ENCODE results near the gene OR5D16.

Gene OR5D16

DNA sequence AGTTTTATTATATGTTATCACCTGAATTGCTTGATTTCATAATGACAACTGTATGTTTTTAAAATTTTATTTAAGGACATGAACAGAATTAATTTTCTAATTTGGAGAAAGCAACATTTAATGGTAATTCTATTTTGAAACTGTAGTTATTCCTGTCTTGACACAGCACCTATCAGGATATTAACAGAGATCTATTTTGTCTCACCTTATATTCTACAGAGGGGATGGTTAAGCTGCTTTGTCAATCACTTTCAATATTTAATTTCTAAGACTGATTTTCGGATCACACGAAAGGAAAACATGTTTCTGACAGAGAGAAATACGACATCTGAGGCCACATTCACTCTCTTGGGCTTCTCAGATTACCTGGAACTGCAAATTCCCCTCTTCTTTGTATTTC, at the start of gene OR5D16:
Gene OR5D16 (plus strand): TSS at position 301 of the 400 bp plus-strand sequence. CDS start 0 bp downstream, at position 301.
- TF ChIP-seq, protein P1, sequence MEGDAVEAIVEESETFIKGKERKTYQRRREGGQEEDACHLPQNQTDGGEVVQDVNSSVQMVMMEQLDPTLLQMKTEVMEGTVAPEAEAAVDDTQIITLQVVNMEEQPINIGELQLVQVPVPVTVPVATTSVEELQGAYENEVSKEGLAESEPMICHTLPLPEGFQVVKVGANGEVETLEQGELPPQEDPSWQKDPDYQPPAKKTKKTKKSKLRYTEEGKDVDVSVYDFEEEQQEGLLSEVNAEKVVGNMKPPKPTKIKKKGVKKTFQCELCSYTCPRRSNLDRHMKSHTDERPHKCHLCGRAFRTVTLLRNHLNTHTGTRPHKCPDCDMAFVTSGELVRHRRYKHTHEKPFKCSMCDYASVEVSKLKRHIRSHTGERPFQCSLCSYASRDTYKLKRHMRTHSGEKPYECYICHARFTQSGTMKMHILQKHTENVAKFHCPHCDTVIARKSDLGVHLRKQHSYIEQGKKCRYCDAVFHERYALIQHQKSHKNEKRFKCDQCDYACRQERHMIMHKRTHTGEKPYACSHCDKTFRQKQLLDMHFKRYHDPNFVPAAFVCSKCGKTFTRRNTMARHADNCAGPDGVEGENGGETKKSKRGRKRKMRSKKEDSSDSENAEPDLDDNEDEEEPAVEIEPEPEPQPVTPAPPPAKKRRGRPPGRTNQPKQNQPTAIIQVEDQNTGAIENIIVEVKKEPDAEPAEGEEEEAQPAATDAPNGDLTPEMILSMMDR (conservative IDR thresholded peaks at IDR 0.05), result no peak
- no peak for TF ChIP-seq ZFX (IDR thresholded peaks at IDR 0.05)
- no peak within 1 kb of the TSS for H3K27ac ChIP-seq

DNA sequence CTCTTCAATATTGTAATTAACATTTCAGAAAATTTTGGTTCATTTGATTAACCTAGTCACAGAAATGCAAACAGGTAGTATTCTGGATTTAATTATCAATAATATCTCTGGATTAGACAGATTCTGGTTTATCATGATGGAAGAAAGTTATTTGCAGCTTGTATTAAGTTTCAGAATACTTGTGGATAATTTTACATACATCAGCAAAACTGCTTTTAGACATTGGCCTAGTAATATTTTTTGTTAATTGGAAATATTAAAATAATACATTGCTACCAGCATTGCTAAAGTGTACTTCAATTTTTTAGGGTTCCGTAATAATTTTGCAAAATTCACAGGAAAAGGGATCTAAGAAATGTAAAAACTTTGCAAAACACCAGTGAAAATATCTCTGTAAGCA, 46.9 kb upstream of the OR5D16 start:
- no peak for TF ChIP-seq ZFX (IDR thresholded peaks at IDR 0.05)
- H3K27ac ChIP-seq, result no peak overlapping the region

DNA sequence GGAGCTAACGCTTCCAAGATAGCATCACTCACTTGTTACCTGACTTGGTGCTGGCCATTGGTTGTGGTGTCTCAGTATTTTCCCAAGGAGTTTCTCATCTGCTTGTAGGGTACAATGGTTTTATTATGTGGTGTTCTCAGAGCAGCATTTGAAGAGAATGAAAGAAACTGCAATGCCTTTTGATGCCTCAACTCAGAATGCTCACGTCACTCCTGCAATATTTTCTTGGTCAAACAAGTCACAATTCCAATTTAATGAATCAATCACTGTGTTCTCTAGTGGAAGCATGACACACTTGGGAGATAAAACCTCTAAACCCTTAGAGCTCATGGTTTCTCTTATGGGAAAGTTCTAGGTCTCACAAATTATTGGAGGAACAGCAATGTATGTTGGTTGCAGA, 45.2 kb upstream of the OR5D16 start:
- H3K27ac ChIP-seq, result no peak overlapping the region
- TF ChIP-seq, protein P1 (conservative IDR thresholded peaks at IDR 0.05), result no peak
- no peak for TF ChIP-seq ZFX (IDR thresholded peaks at IDR 0.05)

DNA sequence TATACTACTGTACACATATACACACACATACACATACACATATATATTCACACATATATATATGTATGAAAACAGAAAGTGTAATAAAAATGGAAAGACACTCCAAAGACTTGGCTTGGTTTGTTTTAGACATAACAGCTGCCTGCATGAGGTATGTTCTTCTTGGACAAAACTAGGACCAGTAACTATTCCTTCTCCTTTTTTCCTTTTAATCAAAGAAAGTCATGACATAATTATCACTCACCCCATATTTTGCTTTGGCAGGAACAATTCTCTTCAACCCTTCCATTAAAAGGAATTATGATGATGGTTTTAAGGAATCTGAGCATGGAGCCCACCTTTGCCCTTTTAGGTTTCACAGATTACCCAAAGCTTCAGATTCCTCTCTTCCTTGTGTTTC, 43.3 kb upstream of the OR5D16 start, which contains the start of gene OR5D14:
Gene OR5D14 (plus strand): TSS at position 301 of the 400 bp plus-strand sequence. CDS start 0 bp downstream, at position 301.
- no peak within 1 kb of the TSS for H3K27ac ChIP-seq
- TF ChIP-seq, protein P1 (conservative IDR thresholded peaks at IDR 0.05), result no peak
- no peak for TF ChIP-seq ZFX (IDR thresholded peaks at IDR 0.05)

DNA sequence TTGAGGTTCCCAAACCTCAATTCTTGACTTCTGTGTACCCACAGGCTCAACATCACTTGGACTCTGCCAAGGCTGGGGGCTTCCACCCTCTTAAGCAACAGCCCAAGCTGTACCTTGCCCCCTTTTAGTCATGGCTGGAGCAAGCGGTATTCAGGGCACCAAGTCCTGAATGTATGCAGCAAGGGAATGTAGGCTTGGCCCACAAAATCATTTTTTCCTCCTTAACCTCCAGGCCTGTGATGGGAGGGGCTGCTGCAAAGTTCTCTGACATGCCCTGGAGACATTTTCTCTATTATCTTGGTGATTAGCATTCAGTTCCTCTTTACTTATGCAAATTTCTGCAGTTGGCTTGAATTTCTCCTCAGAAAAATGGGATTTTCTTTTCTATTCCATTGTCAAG, 32.3 kb upstream of the OR5D16 start:
- TF ChIP-seq ZFX (IDR thresholded peaks at IDR 0.05), result no peak
- TF ChIP-seq, protein P1 (conservative IDR thresholded peaks at IDR 0.05), result no peak
- no peak overlapping the region for H3K27ac ChIP-seq

DNA sequence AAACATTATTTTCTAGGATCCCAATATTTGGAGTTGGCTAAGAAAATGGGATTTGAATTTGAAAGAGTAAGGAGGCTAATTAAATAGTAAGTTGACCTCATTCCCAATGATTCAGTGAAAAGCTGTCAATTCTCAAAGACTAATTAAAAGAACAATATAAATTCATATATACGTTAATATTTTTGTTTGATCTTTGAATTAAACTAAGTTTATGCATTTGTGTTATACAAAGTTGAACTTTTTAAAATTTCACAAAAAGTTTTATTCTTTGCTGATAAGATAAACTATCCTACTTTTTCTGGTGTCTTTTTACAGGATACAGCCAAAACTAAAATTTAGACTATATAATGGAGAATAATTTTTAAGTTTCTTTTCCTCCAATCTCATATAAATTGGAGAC, 27.5 kb upstream of the OR5D16 start, which contains the start of gene OR5L1:
Gene OR5L1 (plus strand): TSS at position 301 of the 400 bp plus-strand sequence. CDS start 100 bp downstream, outside the sequence.
- H3K27ac ChIP-seq, result no peak within 1 kb of the TSS
- no peak for TF ChIP-seq ZFX (IDR thresholded peaks at IDR 0.05)
- TF ChIP-seq, protein P1 (conservative IDR thresholded peaks at IDR 0.05), result no peak

DNA sequence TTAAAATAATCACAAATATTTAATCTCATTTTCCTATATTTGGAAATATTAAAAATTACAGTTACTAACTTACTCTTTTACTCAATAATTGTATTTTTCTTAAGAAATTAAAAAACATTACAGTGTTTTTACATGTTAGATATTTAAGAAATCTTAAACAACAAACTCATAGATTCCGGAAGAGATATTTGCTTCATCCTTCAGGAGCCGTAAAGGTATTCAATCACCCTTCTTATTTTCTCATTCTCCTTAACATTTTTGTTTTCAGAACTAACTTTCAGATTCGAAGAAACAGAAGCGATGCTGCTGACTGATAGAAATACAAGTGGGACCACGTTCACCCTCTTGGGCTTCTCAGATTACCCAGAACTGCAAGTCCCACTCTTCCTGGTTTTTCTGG, 19.2 kb upstream of the OR5D16 start, which contains the start of gene OR5D18:
Gene OR5D18 (plus strand): TSS at position 301 of the 400 bp plus-strand sequence. CDS start 0 bp downstream, at position 301.
- TF ChIP-seq ZFX (IDR thresholded peaks at IDR 0.05), result no peak
- TF ChIP-seq, protein P1 (conservative IDR thresholded peaks at IDR 0.05), result no peak
- no peak within 1 kb of the TSS for H3K27ac ChIP-seq

DNA sequence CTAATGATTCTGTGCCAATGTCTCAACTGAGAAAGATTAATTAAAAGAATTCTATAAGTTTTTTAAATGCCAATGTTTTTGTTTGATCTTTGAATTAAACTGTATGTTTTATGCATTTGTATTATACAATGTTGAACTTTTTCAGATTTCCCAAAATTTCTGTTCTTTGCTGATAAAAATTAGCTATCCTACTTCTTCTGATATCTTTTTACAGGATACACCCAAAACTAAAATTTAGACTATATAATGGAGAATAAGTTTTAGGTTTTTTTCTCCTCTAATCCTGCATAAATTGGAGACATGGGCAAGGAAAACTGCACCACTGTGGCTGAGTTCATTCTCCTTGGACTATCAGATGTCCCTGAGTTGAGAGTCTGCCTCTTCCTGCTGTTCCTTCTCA, 11.6 kb upstream of the OR5D16 start, which contains the start of gene OR5L2:
Gene OR5L2 (plus strand): TSS at position 301 of the 400 bp plus-strand sequence. CDS start 0 bp downstream, at position 301.
- no peak within 1 kb of the TSS for H3K27ac ChIP-seq
- TF ChIP-seq ZFX (IDR thresholded peaks at IDR 0.05), result no peak
- TF ChIP-seq, protein P1 (conservative IDR thresholded peaks at IDR 0.05), result no peak
